GM21360 (cell line): Measurements from ENCODE around the gene BANP.
"Not testable (repeated sequence)": the region's sequence is repeated elsewhere in the genome, so short reads cannot be mapped to it uniquely, and the experiment has no call there.

ENCODE experiments used
- ATAC-seq: cut with Tn5 transposase; IDR thresholded peaks from one replicate; pipeline ENCODE4 v1.9.1; 2021; ENCODE audit warnings: mild to moderate bottlenecking, moderate library complexity; ENCODE audit not compliant: unreplicated experiment

The BANP gene

GRCh38 chr16:88013766-88014251, 62.6 kb downstream of the BANP start:
- ATAC-seq, result no peak

GRCh38 chr16:88014252-88014781, 63.1 kb downstream of the BANP start:
- no peak for ATAC-seq

GRCh38 chr16:88014954-88015805, 63.9 kb downstream of the BANP start:
- ATAC-seq, result no peak

GRCh38 chr16:88015806-88016140, 64.5 kb downstream of the BANP start:
- no peak for ATAC-seq

- ATAC-seq, result not testable (repeated sequence)
These were observed 65.2 kb downstream of the BANP start for GRCh38 chr16:88016386-88016785.

- no peak for ATAC-seq
These were observed 65.7 kb downstream of the BANP start for GRCh38 chr16:88016964-88017363.

- ATAC-seq, result no peak
These were observed 66.4 kb downstream of the BANP start for GRCh38 chr16:88017587-88018101.

- ATAC-seq, result not testable (repeated sequence)
These were observed 67.1 kb downstream of the BANP start for GRCh38 chr16:88018382-88018781.

- not testable (repeated sequence) for ATAC-seq
These were observed 68.0 kb downstream of the BANP start for GRCh38 chr16:88019041-88019820.

GRCh38 chr16:88019821-88020515, 68.7 kb downstream of the BANP start:
- ATAC-seq, result no peak

GRCh38 chr16:88020516-88020885, 69.3 kb downstream of the BANP start:
- ATAC-seq, result no peak

GRCh38 chr16:88021041-88021970, 70.1 kb downstream of the BANP start:
- not testable (repeated sequence) for ATAC-seq

GRCh38 chr16:88022076-88023042, 71.1 kb downstream of the BANP start:
- no peak for ATAC-seq

- ATAC-seq, result no peak
These were observed 72.1 kb downstream of the BANP start for GRCh38 chr16:88023366-88023765.

- ATAC-seq, result no peak
These were observed 72.6 kb downstream of the BANP start for GRCh38 chr16:88023786-88024185.

- ATAC-seq, result not testable (repeated sequence)
These were observed 73.4 kb downstream of the BANP start for GRCh38 chr16:88024491-88025085.

- ATAC-seq, result not testable (repeated sequence)
These were observed 73.9 kb downstream of the BANP start for GRCh38 chr16:88025086-88025492.
